HG03060 (cell line): ENCODE results near the gene TSC22D3.

Source experiments
- ATAC-seq: cut with Tn5 transposase; IDR thresholded peaks from one replicate; pipeline ENCODE4 v1.9.1; 2021; ENCODE audit warnings: low read depth, moderate number of reproducible peaks; ENCODE audit not compliant: unreplicated experiment

The TSC22D3 gene

GRCh38 chrX:107763647-107764046 is 11.9 kb downstream of the TSC22D3 start:
- no peak for ATAC-seq

GRCh38 chrX:107760304-107761077 is 15.1 kb downstream of the TSC22D3 start:
- no peak for ATAC-seq

GRCh38 chrX:107758231-107758766 is 17.3 kb downstream of the TSC22D3 start:
- ATAC-seq = no peak

GRCh38 chrX:107755721-107756120 is 19.9 kb downstream of the TSC22D3 start:
- no peak for ATAC-seq

- ATAC-seq = no peak
Observed at GRCh38 chrX:107753187-107753586, 22.4 kb downstream of the TSC22D3 start.

GRCh38 chrX:107752714-107753113 is 22.9 kb downstream of the TSC22D3 start:
- no peak for ATAC-seq

- ATAC-seq = no peak
Observed at GRCh38 chrX:107752043-107752442, 23.5 kb downstream of the TSC22D3 start.

- ATAC-seq = no peak
Observed at GRCh38 chrX:107750861-107751445, 24.6 kb downstream of the TSC22D3 start.

- no peak for ATAC-seq
Observed at GRCh38 chrX:107750263-107750662, 25.3 kb downstream of the TSC22D3 start.

GRCh38 chrX:107748506-107748905 is 27.1 kb downstream of the TSC22D3 start:
- no peak for ATAC-seq

- ATAC-seq = no peak
Observed at GRCh38 chrX:107747596-107748161, 27.9 kb downstream of the TSC22D3 start.

- no peak for ATAC-seq
Observed at GRCh38 chrX:107744868-107745267, 30.7 kb downstream of the TSC22D3 start.

- ATAC-seq = no peak
Observed at GRCh38 chrX:107743995-107744394, 31.6 kb downstream of the TSC22D3 start.

- no peak for ATAC-seq
Observed at GRCh38 chrX:107742700-107743191, 32.8 kb downstream of the TSC22D3 start.

- no peak for ATAC-seq
Observed at GRCh38 chrX:107741404-107741790, 34.2 kb downstream of the TSC22D3 start.

- no peak for ATAC-seq
Observed at GRCh38 chrX:107739541-107739940, 36.0 kb downstream of the TSC22D3 start.

- no peak for ATAC-seq
Observed at GRCh38 chrX:107738768-107739167, 36.8 kb downstream of the TSC22D3 start.

- no peak for ATAC-seq
Observed at GRCh38 chrX:107738272-107738671, 37.3 kb downstream of the TSC22D3 start.

GRCh38 chrX:107736781-107737531 is 38.6 kb downstream of the TSC22D3 start:
- ATAC-seq = no peak

GRCh38 chrX:107734646-107735045 is 40.9 kb downstream of the TSC22D3 start:
- no peak for ATAC-seq

- no peak for ATAC-seq
Observed at GRCh38 chrX:107733686-107734085, 41.9 kb downstream of the TSC22D3 start.
